K562 (cell line): Measurements from ENCODE around the gene RNF175. TPM values are rescaled to one million over a fixed set of nuclear protein-coding genes. Genes with fewer than 3 reads are reported as not detected.

Experiments
- ATAC-seq: fragments of 200-7000 bp; cut with Tn5 transposase; 3 replicates; pipeline ENCODE4 v1.9.1; 2020; ENCODE audit warnings: moderate library complexity
- BruUV-seq: library from RNA; stranded (reverse); fragments of 400-500 nt; replicated peaks from 2 replicates; lab custom pipeline; 2021; lab: Mats Ljungman, UMichigan
- CTCF ChIA-PET: fragments of 300-600 bp; formaldehyde crosslinking; extraction: SDS; loops from one replicate; lab custom pipeline; 2021; ENCODE audit warnings: low intra/inter-chr PET ratio; lab: Yijun Ruan, JAX
- POLR2A ChIA-PET: fragments of 300-600, 350-650 bp; sonication (Branson Sonifier 250); formaldehyde crosslinking; extraction: SDS; loops from one replicate; lab custom pipeline; 2021; ENCODE audit warnings: antibody characterized with exemption, inconsistent platforms; lab: Yijun Ruan, JAX
- DNase-seq, 4 experiments: peaks; one replicate each; pipeline versions ENCODE4 v3.0.0 to v3.0.0-alpha.2; 2011 to 2018; ENCODE audit warnings: low spot score in 3 of 4, mixed read lengths in 3 of 4; ENCODE audit errors: extremely low read depth in 1 of 4
- FAIRE-seq: peaks from 2 replicates; lab custom pipeline; 2011; peaks lifted over from hg19 to GRCh38; lab: Jason Lieb, UNC
- H2AFZ ChIP-seq: 2 replicates; pipeline ENCODE4 v1.6.0; 2011; ENCODE audit warnings: low read depth, low read length, control low read depth, inconsistent platforms
- H3K27ac ChIP-seq: fragments of 200-600 bp; 3 replicates; pipeline ENCODE4 v1.8.0; 2011; ENCODE audit warnings: low read depth, mild to moderate bottlenecking, control low read depth, inconsistent platforms, low read length, moderate library complexity, mixed read lengths; ENCODE audit errors: extremely low read depth
- H3K27me3 ChIP-seq, 2 experiments: fragments of 300-600 bp in 1 of 2; 2 replicates in 1 of 2; 3 replicates in 1 of 2; pipeline versions ENCODE4 v1.6.0 to v1.8.0; 2011; ENCODE audit warnings: inconsistent platforms in 2 of 2, low read length in 2 of 2, mild to moderate bottlenecking in 1 of 2, mixed read lengths in 1 of 2, moderate library complexity in 1 of 2; ENCODE audit not compliant: control insufficient read depth in 2 of 2, insufficient read depth in 2 of 2
- H3K36me3 ChIP-seq: fragments of 300-600 bp; 3 replicates; pipeline ENCODE4 v1.8.0; 2011; ENCODE audit warnings: mild to moderate bottlenecking, low read length, inconsistent platforms; ENCODE audit not compliant: control insufficient read depth, insufficient read depth
- H3K4me1 ChIP-seq, 2 experiments: fragments of 200-600 bp in 1 of 2; replicated peaks in 1 of 2; 2 replicates in 1 of 2; 3 replicates in 1 of 2; pipeline versions ENCODE4 v1.5.1 to v1.8.0; 2011; ENCODE audit warnings: inconsistent platforms in 2 of 2, low read length in 2 of 2, mild to moderate bottlenecking in 1 of 2, mixed read lengths in 1 of 2, moderate library complexity in 1 of 2; ENCODE audit not compliant: control insufficient read depth in 2 of 2, insufficient read depth in 2 of 2
- H3K4me2 ChIP-seq: 2 replicates; pipeline ENCODE4 v1.6.1; 2011; ENCODE audit warnings: low read length, control low read depth, inconsistent platforms, mixed read lengths; ENCODE audit not compliant: insufficient read depth
- H3K4me3 ChIP-seq: fragments of 200-600 bp; sonication (generic), shearing (Covaris generic); 2 replicates; pipeline ENCODE4 v1.5.1; 2016; ENCODE audit warnings: control low read depth, inconsistent platforms
- H3K79me2 ChIP-seq: fragments of 200-600 bp; 3 replicates; pipeline ENCODE4 v1.8.0; 2011; ENCODE audit warnings: low read length, inconsistent platforms; ENCODE audit not compliant: control insufficient read depth, insufficient read depth
- H3K9ac ChIP-seq, 2 experiments: 2 replicates each; pipeline versions ENCODE4 v1.6.0 to v1.6.1; 2011; ENCODE audit warnings: low read depth in 2 of 2, low read length in 2 of 2, control low read depth in 1 of 2, inconsistent platforms in 1 of 2, mild to moderate bottlenecking in 1 of 2, mixed read lengths in 1 of 2; ENCODE audit not compliant: insufficient read depth in 1 of 2
- H3K9me1 ChIP-seq: one replicate; pipeline ENCODE4 v1.6.0; 2011; ENCODE audit warnings: inconsistent platforms, mild to moderate bottlenecking, low read length, moderate library complexity; ENCODE audit not compliant: control insufficient read depth, insufficient read depth
- H3K9me3 ChIP-seq: replicated peaks from 2 replicates; pipeline ENCODE4 v1.5.1; 2011; ENCODE audit warnings: low read depth, low read length, inconsistent platforms; ENCODE audit not compliant: control insufficient read depth, insufficient read depth
- H4K20me1 ChIP-seq: replicated peaks from 2 replicates; pipeline ENCODE4 v1.6.1; 2011; ENCODE audit warnings: low read length, inconsistent platforms, mixed read lengths; ENCODE audit not compliant: control insufficient read depth, insufficient read depth
- BRD4 ChIP-seq: fragments of 200-600 bp; sonication (generic); IDR thresholded peaks from 2 replicates; pipeline ENCODE4 v1.6.1; 2017; ENCODE audit warnings: inconsistent platforms
- CC2D1A ChIP-seq: fragments of 450-650 bp; IDR thresholded peaks from 2 replicates; pipeline ENCODE4 v1.6.1; 2017; ENCODE audit warnings: mild to moderate bottlenecking
- NFYB ChIP-seq: IDR thresholded peaks from 2 replicates; pipeline ENCODE4 v1.6.1; 2011; ENCODE audit warnings: mild to moderate bottlenecking, moderate library complexity; ENCODE audit not compliant: insufficient read length; ENCODE audit errors: extremely low read depth
- PCBP2 ChIP-seq: fragments of 200-400 bp; formaldehyde crosslinking; IDR thresholded peaks from 2 replicates; pipeline ENCODE4 v1.6.1; 2018; ENCODE audit warnings: low read length, low read depth, mild to moderate bottlenecking, moderate library complexity; ENCODE audit not compliant: poor library complexity, severe bottlenecking
- ZNF696 ChIP-seq: fragments of 250-450 bp; sonication (Bioruptor Pico); conservative IDR thresholded peaks from 2 replicates; pipeline ENCODE4 v1.4.0; 2020; ENCODE audit warnings: mild to moderate bottlenecking, moderate library complexity
- ZNF699 ChIP-seq: fragments of 250-450 bp; sonication (Bioruptor Pico); IDR thresholded peaks from 2 replicates; pipeline ENCODE4 v1.8.0; 2021; ENCODE audit warnings: mild to moderate bottlenecking, moderate library complexity; ENCODE audit not compliant: insufficient replicate concordance
- WGBS: fragments of 100-300 bp; shearing (Covaris generic); methylation state at CpG from one replicate; pipeline ENCODE4 v1.1.6; 2016; ENCODE audit warnings: low coverage, mixed read lengths; ENCODE audit not compliant: insufficient coverage; ENCODE audit errors: missing lambda C conversion rate; 5-methylcytosine and 5-hydroxymethylcytosine counted together
- in situ Hi-C: fragments of 300-500 bp; cut with MboI; formaldehyde crosslinking; loops from 4 replicates; pipeline ENCODE4 v1.15.0; 2018; ENCODE audit warnings: inconsistent platforms, mixed read lengths
- intact Hi-C: fragments of 100-400 bp; cut with micrococcal nuclease; formaldehyde crosslinking; loops from 2 replicates; pipeline ENCODE4 v1.14.2; 2022
- polyA plus RNA-seq, 8 experiments: library from polyadenylated mRNA; depleted of rRNA in 4 of 8; stranded (reverse) in 5 of 8; unstranded in 3 of 8; fragments of >200 nt; fragmentation: Nextera tagmentation in 2 of 8; fragmentation: Illumina TruSeq in 1 of 8; extraction: Ambion mirVana in 2 of 8; extraction: Trizol in 1 of 8; gene quantifications; 2 replicates each; pipeline versions ENCODE4 v1.2.1 to v1.2.3, GENCODE V29; 2011 to 2014; ENCODE audit warnings: inconsistent platforms in 1 of 8, missing spikeins in 1 of 8
- total RNA-seq, 7 experiments: library from RNA; depleted of rRNA in 6 of 7; stranded (reverse); fragments of >200 nt in 6 of 7; fragmentation: Illumina TruSeq in 2 of 7; extraction: Trizol in 2 of 7; gene quantifications; 2 replicates each; pipeline versions ENCODE4 v1.2.1 to v1.2.3, GENCODE V29; 2011 to 2021; ENCODE audit warnings: low replicate concordance in 1 of 7

The RNF175 gene
- total and polyA plus RNA-seq, 9 of the 15 experiments (the other 6 are each of a cell fraction or from before 2014, with no cell fraction given) = not detected

DNA sequence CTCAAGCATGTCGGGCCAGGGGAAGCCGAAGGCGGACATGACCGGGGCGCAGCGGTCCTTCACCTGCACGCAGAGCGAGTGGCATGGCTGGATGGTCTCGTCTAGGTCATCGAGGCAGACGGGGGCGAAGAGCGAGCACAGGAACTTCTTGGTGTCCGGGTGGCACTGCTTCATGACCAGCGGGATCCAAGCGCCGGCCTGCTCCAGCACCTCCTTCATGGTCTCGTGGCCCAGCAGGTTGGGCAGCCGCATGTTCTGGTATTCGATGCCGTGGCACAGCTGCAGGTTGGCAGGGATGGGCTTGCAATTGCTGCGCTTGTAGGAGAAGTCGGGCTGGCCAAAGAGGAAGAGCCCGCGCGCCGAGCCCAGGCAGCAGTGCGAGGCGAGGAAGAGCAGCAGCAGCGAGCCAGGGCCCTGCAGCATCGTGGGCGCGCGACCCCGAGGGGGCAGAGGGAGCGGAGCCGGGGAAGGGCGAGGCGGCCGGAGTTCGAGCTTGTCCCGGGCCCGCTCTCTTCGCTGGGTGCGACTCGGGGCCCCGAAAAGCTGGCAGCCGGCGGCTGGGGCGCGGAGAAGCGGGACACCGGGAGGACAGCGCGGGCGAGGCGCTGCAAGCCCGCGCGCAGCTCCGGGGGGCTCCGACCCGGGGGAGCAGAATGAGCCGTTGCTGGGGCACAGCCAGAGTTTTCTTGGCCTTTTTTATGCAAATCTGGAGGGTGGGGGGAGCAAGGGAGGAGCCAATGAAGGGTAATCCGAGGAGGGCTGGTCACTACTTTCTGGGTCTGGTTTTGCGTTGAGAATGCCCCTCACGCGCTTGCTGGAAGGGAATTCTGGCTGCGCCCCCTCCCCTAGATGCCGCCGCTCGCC, 28.8 kb upstream of the RNF175 start, which contains the start of gene SFRP2:
SFRP2 (minus strand) TSS at position 671 of the 864 bp plus-strand sequence; CDS start at position 423, 248 bp downstream.
- no peak for FAIRE-seq
- H3K36me3 ChIP-seq = no peaks in the 10 kb centered on the region
- ATAC-seq = no peak
- in situ Hi-C loops = no loop called here
- H3K27me3 ChIP-seq = peaks cover 37 to 60% of the 10 kb centered on the region in 2 experiments
- intact Hi-C loops = loop anchor here (10.0 kb wide), 1 partner anchor 526 kb away; no protein-coding TSS in a partner anchor
- no peak within 1 kb of the TSS for H3K4me3 ChIP-seq
- no TSS peak for BruUV-seq
- H3K9me3 ChIP-seq = no peaks in the 10 kb centered on the region
- no peaks in the 10 kb centered on the region for H3K9me1 ChIP-seq
- ChIA-PET POLR2A (no interaction called here), CTCF (no interaction called here)
- peaks cover 3 to 30% of the 10 kb centered on the region in 2 experiments; a peak in 4 of 5 replicates for H3K4me1 ChIP-seq
- WGBS = 11% methylated on average over 52 of the region's 72 CpGs
- H3K4me2 ChIP-seq = no peak within 1 kb of the TSS
- H2AFZ ChIP-seq = no peak within 1 kb of the TSS
- no peak for DNase-seq
- no peaks in the 10 kb centered on the region for H3K79me2 ChIP-seq
- no peak within 1 kb of the TSS for H3K9ac ChIP-seq
- TF ChIP-seq CC2D1A (no peak), NFYB (no peak), PCBP2 (no peak), BRD4 (no peak), ZNF696 (no peak), ZNF699 (CRISPR knock-in tag) (no peak)
- H4K20me1 ChIP-seq = peaks cover 3% of the 10 kb centered on the region; the same call in 1 of the 2 replicates
- no peak within 1 kb of the TSS for H3K27ac ChIP-seq
